Body of pancreas (tissue), 4 donors: ENCODE data around the gene MAS1L. TPM values are rescaled to one million over a fixed set of nuclear protein-coding genes. Genes with fewer than 3 reads are reported as not detected.
"Not testable (repeated sequence)": the region's sequence is repeated elsewhere in the genome, so short reads cannot be mapped to it uniquely, and the experiment has no call there.

Experiments used
- ATAC-seq: fragments of 150-250 bp; one replicate; pipeline ENCODE4 v1.9.1; 2016
- DNase-seq, 4 donors: peaks; one replicate each; pipeline ENCODE4 v3.0.0-alpha.2; 2019
- H3K27ac ChIP-seq, 4 donors: fragments of 200-600 bp; sonication (generic); 1 replicate in 3 of 4; 2 replicates in 1 of 4; pipeline versions ENCODE4 v1.5.1 to v1.6.1; 2016 to 2019; ENCODE audit warnings: mild to moderate bottlenecking in 1 of 4, mixed read lengths in 1 of 4, moderate library complexity in 1 of 4
- H3K27me3 ChIP-seq, 2 donors: fragments of 200-600 bp; sonication (generic); one replicate each; pipeline ENCODE4 v1.6.0; 2016; ENCODE audit warnings: mild to moderate bottlenecking in 1 of 2
- H3K36me3 ChIP-seq, 2 donors: fragments of 200-600 bp; sonication (generic); replicated peaks in 1 of 2; 2 replicates each; pipeline ENCODE4 v1.5.1; 2016; ENCODE audit warnings: low read depth in 2 of 2; ENCODE audit not compliant: insufficient read depth in 1 of 2
- H3K4me1 ChIP-seq: fragments of 200-600 bp; sonication (generic); one replicate; pipeline ENCODE4 v1.6.0; 2016
- H3K4me3 ChIP-seq, 2 donors: fragments of 200-600 bp; sonication (generic); 1 replicate in 1 of 2; 2 replicates in 1 of 2; pipeline ENCODE4 v1.5.1; 2016 to 2019
- H3K9me3 ChIP-seq, 3 donors: fragments of 200-600 bp; sonication (generic); 1 replicate in 2 of 3; 2 replicates in 1 of 3; pipeline ENCODE4 v1.5.1; 2016
- CTCF ChIP-seq, 7 experiments: fragments of 450-650 bp in 4 of 7; fragments of 200-600 bp in 3 of 7; sonication (generic) in 3 of 7; IDR thresholded peaks; one replicate each; pipeline ENCODE4 v1.5.1; 2016 to 2019; ENCODE audit warnings: antibody characterized with exemption in 7 of 7
- POLR2A ChIP-seq, 3 donors: fragments of 450-650 bp; IDR thresholded peaks; one replicate each; pipeline ENCODE4 v1.6.1; 2016; ENCODE audit warnings: antibody characterized with exemption in 3 of 3, mild to moderate bottlenecking in 2 of 3
- WGBS, 2 donors: methylation state at CpG; one replicate each; pipeline ENCODE4 v1.1.5; 2017; 5-methylcytosine and 5-hydroxymethylcytosine counted together
- intact Hi-C: fragments of 100-400 bp; cut with DNase I; formaldehyde crosslinking; loops from one replicate; pipeline ENCODE4 v1.15.1; 2023
- total RNA-seq, 2 donors: library from RNA; depleted of rRNA; stranded (reverse); fragments of >200 nt; gene quantifications; one replicate each; pipeline ENCODE4 v1.1.0, GENCODE V29; 2016

Gene MAS1L
- total RNA-seq, 2 donors from 2014 or later: not detected

GRCh38 chr6:29442719-29443118, 45.0 kb downstream of the MAS1L start:
- Histone ChIP-seq H3K4me3 (no peak overlapping the region), H3K9me3 (no peaks in the 10 kb centered on the region), H3K27me3 (no peaks in the 10 kb centered on the region), H3K4me1 (no peaks in the 10 kb centered on the region), H3K27ac (no peak overlapping the region), H3K36me3 (no peaks in the 10 kb centered on the region)
- TF ChIP-seq POLR2A (IDR thresholded peaks at IDR 0.05): no peak
- 89 to 91% methylated on average over 1 of the region's 1 CpG for WGBS, 2 donors
- ATAC-seq: no peak
- intact Hi-C loops: no loop called here
- DNase-seq: no peak

GRCh38 chr6:29439006-29439405, 48.8 kb downstream of the MAS1L start, which contains the start of gene OR10C1:
OR10C1 (plus strand) TSS chr6:29439306; CDS start chr6:29440016, 710 bp downstream.
- H3K4me3 ChIP-seq: no peak within 1 kb of the TSS
- intact Hi-C loops: no loop called here
- H3K4me1 ChIP-seq: no peaks in the 10 kb centered on the region
- no peak for DNase-seq
- no peaks in the 10 kb centered on the region for H3K9me3 ChIP-seq
- ATAC-seq: no peak
- no peak within 1 kb of the TSS for H3K27ac ChIP-seq
- TF ChIP-seq POLR2A (IDR thresholded peaks at IDR 0.05): no peak
- no peak for TF ChIP-seq CTCF (IDR thresholded peaks at IDR 0.05)
- no peaks in the 10 kb centered on the region for H3K36me3 ChIP-seq
- H3K27me3 ChIP-seq: no peaks in the 10 kb centered on the region

- H3K4me1 ChIP-seq, H3K4me3 ChIP-seq, intact Hi-C loops, H3K9me3 ChIP-seq, H3K27ac ChIP-seq, H3K36me3 ChIP-seq, ATAC-seq, H3K27me3 ChIP-seq, DNase-seq: not testable (repeated sequence)
- WGBS, 2 donors: 75% methylated on average over 18 of the region's 18 CpGs
Measured at GRCh38 chr6:29436730-29437129, 51.0 kb downstream of the MAS1L start.

Other genes starting within 250 kb of the MAS1L start
- gene OR14J1, start 186.3 kb downstream of the MAS1L start, total RNA-seq: not detected
- gene OR5V1, start 119.1 kb downstream of the MAS1L start, total RNA-seq: not detected
- not detected for gene OR12D3, start 112.7 kb downstream of the MAS1L start, total RNA-seq
- not detected for gene OR12D2, start 92.3 kb downstream of the MAS1L start, total RNA-seq
- gene OR12D1, start 73.0 kb downstream of the MAS1L start, total RNA-seq: not detected
- gene OR10C1, start 48.6 kb downstream of the MAS1L start, total RNA-seq: not detected
- gene OR11A1, start 30.9 kb downstream of the MAS1L start, total RNA-seq: not detected
- gene OR2H1, start 30.8 kb downstream of the MAS1L start, total RNA-seq: not detected
- gene UBD, start 71.8 kb upstream of the MAS1L start, total RNA-seq: 10 to 100 TPM in 1 of 2 donors, 1 to 10 TPM in 1; 9.9 to 10.1 TPM
- not detected for gene OR2H2, start 97.2 kb upstream of the MAS1L start, total RNA-seq
- 10 to 100 TPM; 23.7 to 31.9 TPM for gene GABBR1, start 145.2 kb upstream of the MAS1L start, total RNA-seq
- gene MOG, start 169.1 kb upstream of the MAS1L start, total RNA-seq: not detected
- gene ZFP57, start 193.2 kb upstream of the MAS1L start, total RNA-seq: not detected
- gene HLA-F, start 235.5 kb upstream of the MAS1L start, total RNA-seq: 10 to 100 TPM; 25.4 to 51.7 TPM